NCI-H2029 treated with DMSO at 0.1 percent for 48 hours (cell line): Measurements from ENCODE around the gene CACNB1.
"Not testable (repeated sequence)": the region's sequence is repeated elsewhere in the genome, so short reads cannot be mapped to it uniquely, and the experiment has no call there.

ENCODE experiments used
- DNase-seq: peaks from one replicate; lab custom pipeline; 2025; lab: John Stamatoyannopoulos, UW

The CACNB1 gene

DNA sequence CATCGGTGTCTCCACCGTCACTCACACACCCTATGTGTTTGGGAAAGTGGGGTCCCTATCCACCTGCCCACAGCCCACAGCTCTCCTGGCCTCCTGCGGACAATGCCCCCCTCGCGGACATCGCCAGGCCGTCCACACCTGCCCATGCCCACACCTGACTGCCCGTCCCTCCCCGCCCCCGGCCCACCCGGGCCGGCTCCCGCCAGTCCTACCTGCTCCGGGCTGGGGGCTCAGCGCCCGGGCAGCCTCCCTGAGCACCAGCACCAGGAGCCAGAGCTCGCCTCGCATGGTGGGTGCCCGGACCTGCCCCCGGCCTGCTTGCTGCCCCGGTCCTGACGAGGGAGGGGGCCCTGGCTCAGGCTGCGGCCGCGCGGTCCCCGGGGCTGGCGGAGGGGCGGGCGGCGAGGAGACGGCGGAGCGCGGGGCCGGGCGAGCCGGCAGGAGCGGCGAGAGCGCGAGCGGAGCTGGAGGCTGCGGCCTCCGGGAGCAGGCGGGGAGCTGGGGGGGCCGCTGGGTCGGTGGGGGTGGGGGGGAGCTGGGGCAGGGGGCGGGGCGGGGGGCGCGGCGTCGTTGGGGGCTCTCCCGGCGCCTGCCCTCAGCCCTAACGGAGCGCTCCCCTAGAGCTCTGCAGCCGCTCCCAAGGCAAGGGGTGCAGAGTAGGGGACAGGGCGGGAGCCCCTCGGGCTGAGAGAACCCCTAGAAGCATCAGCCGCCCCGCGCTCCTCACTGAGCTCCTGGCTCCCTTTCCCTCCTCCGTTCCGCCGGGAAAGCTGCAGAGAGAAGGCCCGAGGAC lies 46.1 kb downstream of the CACNB1 start, which contains the start of gene PLXDC1:
TSS of gene PLXDC1 (minus strand) at position 488 of the 793 bp plus-strand sequence. CDS start at position 288, 200 bp downstream.
- no peak for DNase-seq

DNA sequence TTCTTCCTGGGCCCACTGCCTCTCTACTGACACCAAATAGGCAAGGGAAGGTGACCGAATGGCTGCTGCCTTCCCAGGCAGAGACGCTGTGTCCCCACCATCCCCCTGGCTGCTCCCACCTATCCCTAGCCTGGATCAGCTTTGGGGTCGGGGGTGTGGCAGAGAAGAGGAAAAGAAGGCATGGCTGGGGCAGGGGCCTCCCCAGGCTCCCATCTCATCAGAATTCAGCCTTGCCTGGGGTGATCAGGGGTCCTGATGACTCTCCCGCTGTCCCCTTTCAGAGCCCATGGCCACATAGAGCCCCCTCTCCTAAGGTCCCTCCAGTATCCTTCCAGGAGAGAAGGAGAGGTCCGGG lies 46.7 kb downstream of the CACNB1 start:
- DNase-seq, result no peak

DNA sequence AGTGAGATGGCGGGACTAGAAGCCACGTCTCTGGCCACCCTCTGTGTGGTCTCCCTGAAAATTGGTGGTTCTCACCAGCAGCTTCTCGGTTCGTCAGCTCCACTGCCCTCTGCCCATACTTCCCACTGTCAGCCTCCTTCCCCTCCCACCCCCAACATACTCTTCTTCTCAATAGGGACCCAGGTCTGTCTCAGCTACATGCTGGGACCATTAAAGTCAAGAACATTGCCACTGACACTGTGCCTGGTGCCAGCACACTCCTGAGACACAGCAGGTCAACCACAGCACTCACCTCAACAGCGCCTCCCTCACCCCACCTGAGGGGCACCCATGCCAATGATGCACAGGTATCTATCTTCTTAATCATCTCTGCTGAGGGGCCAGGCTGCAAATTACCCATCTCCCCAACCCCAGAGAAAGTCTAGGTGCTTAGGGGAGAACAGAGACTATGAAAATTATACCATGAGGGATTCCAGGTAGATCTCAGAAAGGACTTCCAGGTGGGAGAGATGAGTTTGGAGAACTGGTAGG lies 47.3 kb downstream of the CACNB1 start:
- DNase-seq, result no peak

DNA sequence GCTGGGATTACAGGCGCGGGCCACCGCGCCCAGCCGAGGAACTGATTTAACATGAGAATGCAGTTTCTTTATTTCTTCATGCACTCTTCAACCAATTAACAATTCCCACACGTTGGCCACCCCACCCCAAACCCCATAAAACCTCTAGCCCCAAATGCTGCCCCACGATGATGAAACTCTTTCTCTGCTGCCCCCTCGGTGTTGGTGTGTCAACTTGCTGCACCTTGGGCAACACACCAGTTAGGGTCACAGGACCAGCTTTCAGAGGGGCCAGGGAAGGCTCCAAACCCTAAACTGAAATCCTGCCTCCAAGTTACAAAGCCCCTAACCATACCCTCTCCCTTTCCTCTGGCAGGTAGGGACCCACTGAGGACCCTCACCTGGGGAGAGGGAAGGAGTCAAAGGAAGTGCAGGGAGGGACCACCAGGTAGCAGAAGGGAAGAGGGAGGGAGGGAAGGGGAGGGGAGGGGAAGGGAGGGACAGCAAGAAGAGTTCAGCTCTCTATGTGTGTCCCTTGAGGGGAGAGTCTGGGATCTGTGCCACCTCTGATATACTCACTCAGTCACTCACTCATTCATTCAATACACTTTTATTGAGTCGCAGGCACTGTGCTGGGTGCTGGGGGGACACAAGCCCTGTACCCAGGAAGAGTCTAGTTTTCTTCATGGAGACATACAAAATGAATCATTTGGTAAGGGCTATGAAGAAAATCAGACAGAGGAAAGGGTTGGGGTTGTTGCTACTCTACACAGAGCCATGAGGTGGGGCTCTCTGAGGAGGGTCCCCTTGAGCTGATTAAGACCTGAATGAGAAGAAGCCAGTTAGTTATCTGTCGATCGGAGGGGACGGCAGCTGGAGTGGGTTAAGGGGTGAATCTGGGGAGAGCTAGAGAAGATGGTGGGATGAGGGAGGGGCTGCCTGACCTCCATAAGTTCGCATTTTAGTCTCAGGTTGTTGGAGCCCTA lies 50.0 kb downstream of the CACNB1 start:
- DNase-seq, result no peak

DNA sequence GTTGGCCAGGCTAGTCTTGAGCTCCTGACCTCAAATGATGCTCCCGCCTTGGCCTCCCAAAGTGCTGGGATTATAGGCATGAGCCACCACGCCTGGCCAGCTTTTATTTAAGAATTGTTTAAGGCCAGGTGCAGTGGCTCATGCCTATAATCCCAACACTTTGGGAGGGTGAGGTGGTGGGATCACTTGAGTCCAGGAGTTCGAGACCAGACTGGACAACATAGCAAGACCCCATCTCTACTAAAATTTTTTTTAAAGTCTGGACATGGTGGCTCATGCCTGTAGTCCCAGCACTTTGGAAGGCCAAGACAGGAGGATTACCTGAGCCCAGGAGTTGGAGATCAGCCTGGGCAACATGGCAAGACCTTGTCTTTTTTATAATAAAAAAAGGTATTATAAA lies 51.2 kb downstream of the CACNB1 start:
- DNase-seq, result no peak

DNA sequence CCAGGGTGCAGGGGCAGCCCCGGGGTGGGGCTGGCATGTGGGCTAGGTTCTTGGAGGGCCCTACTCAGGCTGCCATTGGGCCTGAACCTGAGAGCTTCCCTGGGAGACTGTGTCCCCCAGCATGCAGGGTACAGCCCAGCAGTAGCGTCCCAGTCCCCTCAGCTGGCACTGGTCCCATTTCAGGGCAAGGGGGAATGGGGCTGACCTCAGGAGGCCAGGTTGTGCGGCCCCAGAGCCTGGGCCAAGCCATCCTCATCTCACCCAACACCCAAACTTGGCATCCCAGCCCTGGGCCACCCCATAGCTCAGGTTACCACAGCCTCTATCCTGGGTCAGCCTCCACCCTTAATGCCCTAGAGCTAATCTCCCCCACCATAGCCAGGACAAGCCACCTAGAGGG lies 52.3 kb downstream of the CACNB1 start:
- no peak for DNase-seq

DNA sequence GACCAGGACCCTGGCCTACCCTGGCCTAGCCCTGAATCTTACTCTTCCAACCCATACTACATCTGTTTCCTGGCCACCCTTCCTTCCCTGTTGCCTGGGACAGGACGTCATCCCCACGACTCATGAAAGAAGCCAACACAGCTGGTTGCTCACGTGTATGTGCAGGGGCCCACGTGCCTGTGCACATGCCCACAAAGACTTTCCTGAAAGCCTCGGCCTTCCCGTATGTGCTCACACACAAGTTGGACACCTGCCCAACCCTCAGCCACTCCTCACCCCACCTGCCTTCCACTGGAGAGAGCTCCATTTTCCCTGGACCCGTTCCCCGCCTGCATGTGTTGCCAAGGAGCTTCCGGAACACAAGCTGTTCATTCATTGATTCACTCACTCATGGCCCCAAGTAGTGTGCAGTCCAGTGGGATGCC lies 53.0 kb downstream of the CACNB1 start:
- DNase-seq, result peak; percentile 88

DNA sequence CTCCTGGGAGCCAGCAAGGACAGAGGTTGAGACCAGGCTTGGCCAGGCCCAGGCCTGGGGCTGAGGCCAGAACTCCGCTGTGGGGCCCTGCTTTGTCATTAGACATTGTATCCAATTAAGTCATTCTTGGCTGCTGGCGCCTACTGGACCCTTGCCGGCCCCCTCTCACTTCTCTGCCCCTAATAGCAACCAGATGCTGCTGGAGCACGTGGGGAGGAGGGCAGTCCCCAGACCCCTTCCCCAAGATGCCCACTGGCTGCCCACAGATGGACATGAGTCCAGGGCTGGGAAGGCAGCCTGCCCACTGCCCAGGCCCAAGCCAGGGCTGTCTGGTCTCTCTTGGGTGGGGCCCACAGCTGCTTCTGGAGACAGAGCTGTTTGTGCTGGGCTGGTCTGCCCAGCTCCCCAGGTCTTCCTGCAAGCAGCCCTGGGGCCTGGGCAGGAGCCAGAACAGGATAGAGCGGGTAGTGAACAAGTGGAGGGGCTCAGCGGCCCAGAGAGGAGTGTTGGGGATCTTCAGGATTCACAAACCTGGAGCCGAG lies 53.8 kb downstream of the CACNB1 start:
- no peak for DNase-seq

DNA sequence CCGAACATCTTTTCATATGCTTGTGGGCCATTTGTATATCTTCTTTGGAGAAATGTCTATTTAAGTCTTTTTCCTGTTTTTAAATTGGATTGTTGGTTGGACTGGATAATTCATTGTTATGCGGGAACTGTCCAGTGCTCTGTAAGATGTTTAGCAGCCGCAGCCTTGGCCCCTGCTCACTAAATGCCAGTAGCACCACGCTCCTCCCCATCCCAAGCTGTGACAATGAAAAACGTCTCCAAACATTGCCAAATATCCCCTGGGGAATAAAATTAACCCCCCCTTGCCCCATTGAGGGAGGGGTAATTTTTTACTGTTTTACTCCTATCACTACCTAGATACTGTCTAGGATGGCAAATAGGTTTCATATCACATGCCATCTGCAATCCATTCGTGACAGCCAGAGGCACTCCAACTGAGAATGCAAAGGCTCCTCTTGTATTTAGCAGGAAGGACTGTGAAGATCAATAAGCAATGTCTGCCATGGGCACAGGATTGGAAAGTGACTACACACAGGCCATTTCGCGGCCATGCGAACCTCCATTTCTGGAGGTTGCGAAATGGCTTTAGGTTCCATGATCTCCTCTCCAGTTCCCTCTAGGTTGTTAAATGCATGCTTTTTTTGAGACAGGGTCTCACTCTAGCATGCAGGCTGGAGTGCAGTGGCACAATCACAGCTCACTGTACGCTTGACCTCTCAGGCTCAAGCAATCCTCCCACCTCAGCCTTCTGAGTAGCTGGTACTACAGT lies 55.4 kb downstream of the CACNB1 start:
- no peak for DNase-seq

DNA sequence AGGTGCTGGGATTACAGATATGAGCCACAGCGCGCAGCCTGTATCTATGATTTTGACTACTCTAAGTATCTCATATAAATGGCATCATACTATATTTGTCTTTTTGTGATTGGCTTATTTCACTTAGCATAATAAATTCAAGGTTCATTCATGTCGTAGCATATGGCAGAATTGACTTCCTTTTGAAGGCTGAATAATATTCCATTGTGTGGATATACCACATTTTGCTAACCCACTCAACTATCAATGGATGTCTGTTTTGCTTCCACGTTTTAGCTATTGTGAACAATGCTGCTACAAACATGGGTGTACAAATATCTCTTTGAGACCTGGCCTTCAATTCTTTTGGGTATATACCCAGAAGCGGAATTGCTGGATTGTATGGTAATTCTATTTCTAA lies 56.2 kb downstream of the CACNB1 start:
- no peak for DNase-seq

DNA sequence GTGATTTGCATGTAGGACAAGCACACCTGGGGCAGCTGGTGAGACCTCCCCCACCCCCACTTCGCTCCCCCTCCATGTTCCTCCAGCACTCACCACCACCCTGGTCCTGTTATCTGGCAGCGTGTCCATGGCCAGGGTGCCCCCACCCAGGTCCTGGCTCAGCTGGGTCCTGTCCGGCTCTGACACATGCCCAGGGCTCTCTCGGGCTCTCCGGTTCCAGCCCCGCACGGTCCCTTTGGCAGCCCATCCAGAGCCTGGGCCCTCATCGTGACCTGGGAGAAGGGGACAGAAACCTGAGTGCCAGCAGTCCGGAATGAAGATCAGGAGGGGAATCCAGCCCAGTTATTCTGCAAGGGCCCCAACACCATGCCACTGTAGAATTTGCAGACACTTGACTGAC lies 57.9 kb downstream of the CACNB1 start:
- no peak for DNase-seq

DNA sequence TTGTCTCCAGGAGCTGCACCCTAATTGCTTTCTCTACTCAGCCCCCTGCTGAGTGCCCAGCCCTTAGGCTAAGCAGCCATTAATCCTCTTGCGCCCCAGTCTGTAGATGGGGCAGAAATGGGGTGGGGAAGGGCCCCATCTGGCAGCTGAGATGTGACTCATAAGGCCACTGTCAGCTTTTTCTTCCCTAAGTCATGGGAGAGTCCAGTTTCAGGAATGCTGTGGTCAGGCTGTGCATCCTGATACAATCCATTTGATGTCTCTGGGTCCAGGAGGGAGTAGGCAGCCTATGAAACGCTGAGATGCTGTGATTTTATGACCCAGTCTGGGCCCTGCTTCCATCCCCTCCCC lies 58.3 kb downstream of the CACNB1 start:
- DNase-seq, result no peak

DNA sequence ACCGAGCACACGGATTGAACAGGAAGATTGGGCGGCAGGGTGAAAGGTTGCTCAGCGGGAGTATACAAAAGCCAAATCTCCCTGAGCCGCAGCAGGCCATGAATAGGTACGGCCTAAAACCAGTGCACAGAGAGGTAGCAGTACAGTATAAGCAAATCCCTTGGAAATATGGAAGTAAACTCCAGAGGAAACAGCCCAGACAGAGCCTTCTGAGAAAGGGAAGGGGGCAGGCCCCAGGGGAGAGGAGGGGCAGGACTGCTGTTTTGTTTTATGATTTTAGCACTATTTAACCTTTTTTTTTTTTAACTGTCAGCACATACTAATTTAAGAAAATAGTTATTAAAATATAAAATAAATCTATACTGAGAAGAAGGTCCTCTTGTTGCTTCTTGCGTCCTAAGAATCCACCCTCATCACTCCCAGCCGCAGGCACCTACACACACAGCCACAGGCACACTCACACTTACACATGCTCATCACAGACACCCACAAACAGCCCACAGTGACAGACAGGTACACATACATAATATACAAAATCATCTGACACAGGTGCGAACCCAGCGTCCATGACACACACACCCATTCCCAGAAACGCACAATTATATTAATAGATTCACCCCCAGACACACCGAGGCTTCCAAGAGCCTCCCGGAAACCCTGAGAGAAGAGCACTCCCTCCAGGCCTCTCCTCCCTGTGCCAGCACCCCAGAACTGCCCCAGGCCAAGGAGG lies 58.9 kb downstream of the CACNB1 start:
- DNase-seq, result no peak

DNA sequence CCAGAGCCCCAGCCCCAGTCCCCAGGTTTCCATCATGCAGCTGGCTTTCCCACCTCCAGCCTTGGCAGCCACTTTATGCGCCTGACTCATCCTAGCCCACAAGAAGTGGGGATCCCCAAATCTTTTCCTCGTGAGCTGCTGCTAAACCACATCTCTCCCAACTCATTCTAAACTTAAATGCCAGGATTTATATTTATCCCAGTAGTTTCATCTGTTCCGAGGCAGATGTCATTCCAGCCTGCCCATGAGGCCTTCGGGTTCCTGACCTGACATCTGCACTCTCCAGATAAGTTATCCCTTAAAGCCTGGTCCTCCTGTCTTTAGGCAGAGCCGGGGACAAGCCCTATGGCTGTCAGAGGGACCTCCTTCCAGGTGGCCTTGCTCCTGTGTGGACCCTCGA lies 62.6 kb downstream of the CACNB1 start:
- DNase-seq, result no peak

DNA sequence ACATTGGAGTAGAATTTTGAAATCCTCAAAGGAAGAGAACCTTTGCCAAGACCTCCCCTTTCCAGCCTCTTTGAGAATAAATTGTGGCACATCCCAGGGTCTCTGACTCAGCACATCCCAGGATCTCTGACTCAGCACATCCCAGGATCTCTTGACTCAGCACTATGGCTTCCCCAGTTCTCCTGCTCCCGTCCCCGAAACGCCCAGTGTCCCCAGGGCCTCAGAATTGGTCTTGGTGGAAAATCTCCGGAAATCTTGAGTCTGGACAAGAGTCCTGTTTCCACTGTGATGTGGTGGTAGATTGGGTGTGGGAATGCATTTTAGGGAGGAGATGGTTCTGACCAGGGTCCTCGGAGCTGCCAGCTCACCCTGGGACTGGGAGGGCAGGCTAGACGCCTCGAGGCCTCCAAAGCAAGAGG lies 65.3 kb downstream of the CACNB1 start:
- DNase-seq, result no peak

DNA sequence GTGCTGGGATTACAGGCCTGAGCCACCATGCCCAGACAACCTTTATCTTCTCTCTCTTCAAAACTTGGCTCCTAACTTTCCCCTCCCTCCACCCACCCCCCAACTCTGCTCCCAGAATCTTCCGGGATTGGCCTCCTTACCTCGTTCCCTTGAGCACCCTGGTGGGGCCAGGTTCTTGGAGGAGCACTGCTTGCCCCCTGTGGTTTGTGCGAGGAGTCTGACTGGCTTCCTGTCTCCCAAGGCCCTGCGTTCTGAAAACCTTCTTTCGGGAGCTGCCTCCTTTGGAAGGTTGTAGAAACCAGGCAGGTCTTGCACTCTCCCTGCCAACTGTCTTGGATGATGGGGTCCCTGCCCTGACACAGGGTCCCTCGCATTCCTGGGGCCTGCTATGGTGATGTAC lies 65.9 kb downstream of the CACNB1 start:
- no peak for DNase-seq

DNA sequence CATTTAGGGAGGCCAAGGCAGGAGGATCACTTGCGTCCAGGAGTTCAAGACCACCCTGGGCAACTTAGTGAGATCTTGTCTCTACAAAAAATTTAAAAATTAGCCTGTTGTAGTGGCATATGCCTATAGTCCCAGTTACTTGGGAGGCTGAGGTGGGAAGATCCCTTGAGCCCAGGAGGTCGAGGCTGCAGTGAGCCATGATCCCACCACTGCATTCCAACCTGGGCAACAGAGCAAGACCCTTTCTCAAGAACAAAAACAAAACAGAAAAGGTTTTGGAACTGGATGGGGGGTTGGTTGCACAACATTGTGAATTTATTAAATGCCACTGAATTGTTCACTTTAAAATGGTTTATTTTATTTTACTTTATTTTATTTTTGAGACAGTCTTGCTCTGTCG lies 67.3 kb downstream of the CACNB1 start:
- no peak for DNase-seq

DNA sequence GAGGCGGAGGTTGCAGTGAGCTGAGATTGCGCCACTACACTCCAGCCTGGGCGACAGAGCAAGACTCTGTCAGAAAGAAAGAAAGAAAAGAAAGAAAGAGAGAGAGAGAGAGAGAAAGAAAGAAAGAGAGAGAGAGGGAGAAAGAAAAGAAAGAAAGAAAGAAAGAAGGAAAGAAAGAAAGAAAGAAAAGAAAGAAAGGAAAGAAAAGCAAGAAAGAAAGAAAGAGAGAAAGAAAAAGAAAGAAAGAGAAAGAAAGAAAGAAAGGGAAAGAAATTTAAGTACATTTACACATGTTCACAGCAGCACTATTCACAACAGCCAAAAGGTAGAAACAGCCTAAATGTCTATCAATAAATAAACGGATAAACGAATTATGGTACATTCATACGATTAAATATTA lies 67.9 kb downstream of the CACNB1 start:
- not testable (repeated sequence) for DNase-seq

DNA sequence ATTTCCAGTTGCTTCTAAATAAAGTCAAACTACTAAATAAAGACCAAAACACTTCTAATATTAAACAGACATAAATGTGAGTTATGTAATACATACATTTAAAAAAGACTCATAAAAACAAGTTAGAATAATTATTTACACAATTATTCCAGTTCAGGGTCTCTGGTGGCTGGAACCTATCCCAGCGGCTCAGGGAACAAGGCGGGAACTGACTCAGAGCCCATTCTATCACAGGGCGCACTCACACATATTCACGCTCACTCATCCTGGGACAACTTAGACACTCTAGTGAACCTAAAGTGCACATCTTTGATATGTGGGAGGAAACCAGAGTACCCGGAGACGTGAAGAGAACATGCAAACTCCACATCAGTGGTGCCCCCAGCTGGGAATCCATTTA lies 71.0 kb downstream of the CACNB1 start:
- no peak for DNase-seq

DNA sequence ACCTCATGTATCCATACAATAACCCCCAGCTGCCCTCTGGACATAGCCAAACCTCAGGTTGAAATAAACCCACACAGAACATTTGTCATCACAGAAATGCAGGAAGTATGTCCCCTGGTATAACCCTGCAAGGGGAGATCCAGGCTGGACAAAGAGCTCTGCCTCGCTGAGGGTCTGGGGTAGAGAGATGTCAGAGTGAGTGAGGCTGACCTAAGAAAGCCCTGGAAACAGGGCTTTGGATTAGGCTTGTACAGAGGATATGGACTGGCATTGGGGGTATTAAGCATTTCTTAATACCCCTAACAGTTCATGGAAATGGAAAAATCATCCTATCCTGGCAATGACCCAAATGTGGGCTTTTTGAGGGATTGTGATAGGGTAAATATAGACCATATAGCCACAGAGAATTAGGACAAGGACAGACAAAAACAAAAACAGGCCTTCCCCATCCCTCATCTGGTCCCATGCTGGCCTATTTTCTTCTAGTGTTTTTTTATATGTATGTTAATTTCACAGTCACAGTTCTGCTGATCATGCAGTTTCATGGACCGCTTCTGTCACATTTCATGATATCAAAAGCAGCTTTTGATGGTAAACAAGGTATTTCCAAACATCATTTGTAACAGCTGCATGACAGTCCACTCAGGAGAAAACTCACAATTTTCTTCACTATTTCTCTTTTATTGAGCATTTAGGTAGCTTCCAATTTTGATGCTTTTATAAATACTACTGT lies 72.2 kb downstream of the CACNB1 start:
- DNase-seq, result no peak

DNA sequence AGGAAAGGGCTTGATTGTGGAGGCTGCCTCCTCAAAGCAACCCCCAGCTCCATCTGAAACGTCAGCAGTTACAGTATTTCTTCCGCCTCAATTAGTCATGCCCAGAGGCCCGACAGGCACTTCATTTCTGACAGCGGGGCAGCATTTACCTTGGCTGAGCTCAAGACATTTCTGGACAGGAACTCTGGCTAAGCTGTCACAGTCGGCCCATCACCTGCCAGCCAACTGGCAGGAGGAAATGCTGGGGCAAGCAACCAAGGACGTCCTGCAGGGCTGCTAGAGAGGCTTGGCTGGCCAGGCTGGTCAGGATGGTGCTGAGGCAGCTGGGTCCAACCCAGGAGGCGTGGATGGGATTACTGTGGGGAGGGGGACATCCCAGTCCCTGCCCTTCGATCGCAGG lies 73.8 kb downstream of the CACNB1 start:
- no peak for DNase-seq
